ENCODE measurements around the gene MCEE.
A peak's percentile ranks its signal among the peaks of the same experiment; 100 is the strongest.

DNA sequence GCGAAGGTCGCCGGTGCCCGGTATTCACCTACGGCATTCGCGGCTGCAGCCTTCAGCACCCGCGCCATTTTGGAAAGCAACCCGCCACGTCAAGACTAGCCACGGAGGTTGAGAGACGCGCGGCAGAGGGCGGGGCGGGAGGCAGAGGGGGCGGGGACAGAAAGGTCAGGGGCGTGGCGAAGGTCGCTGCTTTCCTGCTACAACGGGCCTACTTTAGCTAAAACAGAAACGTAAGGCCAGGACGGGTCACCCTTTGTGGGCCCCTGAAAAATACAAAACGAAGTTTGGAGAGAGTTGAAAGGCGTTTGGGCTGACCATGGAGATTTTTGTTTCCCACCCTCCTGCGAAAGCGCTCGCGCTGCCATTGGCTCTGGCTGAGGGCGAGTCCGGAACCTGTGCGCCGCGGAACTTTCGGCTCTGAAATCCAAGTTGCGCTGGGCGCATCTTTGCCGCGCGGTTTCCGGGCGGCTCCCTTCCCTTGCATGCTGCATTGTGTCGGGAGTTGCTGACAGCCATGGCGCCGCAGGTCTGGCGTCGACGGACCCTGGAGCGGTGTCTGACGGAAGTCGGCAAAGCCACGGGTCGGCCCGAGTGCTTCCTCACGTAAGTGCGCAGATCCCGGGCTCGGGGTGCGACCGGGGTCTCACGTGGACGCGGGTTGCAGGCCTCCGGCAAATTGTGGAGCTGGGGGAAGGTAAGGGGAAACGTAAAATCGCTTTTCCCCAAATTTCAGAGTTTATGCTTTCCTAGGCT, at the start of gene MCEE, which contains the start of gene MPHOSPH10:
- TF ChIP-seq, protein P1, sequence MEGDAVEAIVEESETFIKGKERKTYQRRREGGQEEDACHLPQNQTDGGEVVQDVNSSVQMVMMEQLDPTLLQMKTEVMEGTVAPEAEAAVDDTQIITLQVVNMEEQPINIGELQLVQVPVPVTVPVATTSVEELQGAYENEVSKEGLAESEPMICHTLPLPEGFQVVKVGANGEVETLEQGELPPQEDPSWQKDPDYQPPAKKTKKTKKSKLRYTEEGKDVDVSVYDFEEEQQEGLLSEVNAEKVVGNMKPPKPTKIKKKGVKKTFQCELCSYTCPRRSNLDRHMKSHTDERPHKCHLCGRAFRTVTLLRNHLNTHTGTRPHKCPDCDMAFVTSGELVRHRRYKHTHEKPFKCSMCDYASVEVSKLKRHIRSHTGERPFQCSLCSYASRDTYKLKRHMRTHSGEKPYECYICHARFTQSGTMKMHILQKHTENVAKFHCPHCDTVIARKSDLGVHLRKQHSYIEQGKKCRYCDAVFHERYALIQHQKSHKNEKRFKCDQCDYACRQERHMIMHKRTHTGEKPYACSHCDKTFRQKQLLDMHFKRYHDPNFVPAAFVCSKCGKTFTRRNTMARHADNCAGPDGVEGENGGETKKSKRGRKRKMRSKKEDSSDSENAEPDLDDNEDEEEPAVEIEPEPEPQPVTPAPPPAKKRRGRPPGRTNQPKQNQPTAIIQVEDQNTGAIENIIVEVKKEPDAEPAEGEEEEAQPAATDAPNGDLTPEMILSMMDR (IDR thresholded peaks at IDR 0.05), result no peak
- TF ChIP-seq POLR2A (IDR thresholded peaks at IDR 0.05), result peak in 1 of 2 donors; percentile 78

Data from thyroid gland (tissue), 4 donors.